ENCODE data around the gene CAMTA1. TPM values are rescaled to one million over a fixed set of nuclear protein-coding genes. Genes with fewer than 3 reads are reported as not detected.

Gene CAMTA1
- total and polyA plus RNA-seq, 2 experiments from 2014 or later = 213 to 341 TPM

- H3K36me3 ChIP-seq = no peaks in the 10 kb centered on the region
- H3K9me3 ChIP-seq (ENCODE audit: low read depth) = no peaks in the 10 kb centered on the region
- TF ChIP-seq CTCF (IDR thresholded peaks at IDR 0.05; ENCODE audit: low read depth, low read length) = no peak
- H3K27me3 ChIP-seq = no peaks in the 10 kb centered on the region
- no peak overlapping the region for H3K4me3 ChIP-seq
- no peak overlapping the region for H3K27ac ChIP-seq
- no peak for DNase-seq (ENCODE audit: low read depth in 1 of 2, low spot score in 1 of 2)
- peaks cover 9% of the 10 kb centered on the region for H3K4me1 ChIP-seq (ENCODE audit: low read depth)
These were observed 190.8 kb downstream of the CAMTA1 start for GRCh38 chr1:6976044-6976375.

GRCh38 chr1:6979003-6979613, 193.9 kb downstream of the CAMTA1 start:
- Histone ChIP-seq H3K27ac (no peak overlapping the region), H3K36me3 (no peaks in the 10 kb centered on the region), H3K4me3 (no peak overlapping the region), H3K27me3 (no peaks in the 10 kb centered on the region), H3K9me3 (ENCODE audit: low read depth) (no peaks in the 10 kb centered on the region), H3K4me1 (ENCODE audit: low read depth) (no peaks in the 10 kb centered on the region)
- TF ChIP-seq CTCF (IDR thresholded peaks at IDR 0.05; ENCODE audit: low read depth, low read length) = no peak
- DNase-seq (ENCODE audit: low read depth in 1 of 2, low spot score in 1 of 2) = no peak

- Histone ChIP-seq H3K4me3 (no peak overlapping the region), H3K27me3 (no peaks in the 10 kb centered on the region), H3K27ac (no peak overlapping the region), H3K9me3 (ENCODE audit: low read depth) (no peaks in the 10 kb centered on the region), H3K4me1 (ENCODE audit: low read depth) (no peaks in the 10 kb centered on the region), H3K36me3 (no peaks in the 10 kb centered on the region)
- no peak for DNase-seq (ENCODE audit: low read depth in 1 of 2, low spot score in 1 of 2)
- no peak for TF ChIP-seq CTCF (IDR thresholded peaks at IDR 0.05; ENCODE audit: low read depth, low read length)
These were observed 196.3 kb downstream of the CAMTA1 start for GRCh38 chr1:6981595-6981994.

- Histone ChIP-seq H3K4me1 (ENCODE audit: low read depth) (no peaks in the 10 kb centered on the region), H3K4me3 (no peak overlapping the region), H3K9me3 (ENCODE audit: low read depth) (no peaks in the 10 kb centered on the region), H3K36me3 (no peaks in the 10 kb centered on the region), H3K27ac (no peak overlapping the region), H3K27me3 (no peaks in the 10 kb centered on the region)
- DNase-seq (ENCODE audit: low read depth in 1 of 2, low spot score in 1 of 2) = no peak
- no peak for TF ChIP-seq CTCF (IDR thresholded peaks at IDR 0.05; ENCODE audit: low read depth, low read length)
These were observed 197.2 kb downstream of the CAMTA1 start for GRCh38 chr1:6982443-6982842.

- Histone ChIP-seq H3K4me1 (ENCODE audit: low read depth) (no peaks in the 10 kb centered on the region), H3K36me3 (no peaks in the 10 kb centered on the region), H3K27me3 (no peaks in the 10 kb centered on the region), H3K27ac (no peak overlapping the region), H3K9me3 (ENCODE audit: low read depth) (no peaks in the 10 kb centered on the region), H3K4me3 (no peak overlapping the region)
- no peak for DNase-seq (ENCODE audit: low read depth in 1 of 2, low spot score in 1 of 2)
- no peak for TF ChIP-seq CTCF (IDR thresholded peaks at IDR 0.05; ENCODE audit: low read depth, low read length)
These were observed 197.6 kb downstream of the CAMTA1 start for GRCh38 chr1:6982860-6983259.

- TF ChIP-seq CTCF (IDR thresholded peaks at IDR 0.05; ENCODE audit: low read depth, low read length) = no peak
- no peaks in the 10 kb centered on the region for H3K27me3 ChIP-seq
- H3K27ac ChIP-seq = no peak overlapping the region
- no peaks in the 10 kb centered on the region for H3K9me3 ChIP-seq (ENCODE audit: low read depth)
- no peaks in the 10 kb centered on the region for H3K36me3 ChIP-seq
- no peaks in the 10 kb centered on the region for H3K4me1 ChIP-seq (ENCODE audit: low read depth)
- DNase-seq (ENCODE audit: low read depth in 1 of 2, low spot score in 1 of 2) = no peak
- no peak overlapping the region for H3K4me3 ChIP-seq
These were observed 199.3 kb downstream of the CAMTA1 start for GRCh38 chr1:6984536-6984935.

All from cardiac muscle cell (in vitro differentiated cells and primary cell).